GM18505 (cell line): ENCODE data around the gene JAK3.
"Not testable (repeated sequence)": the region's sequence is repeated elsewhere in the genome, so short reads cannot be mapped to it uniquely, and the experiment has no call there.

Source experiments
- ATAC-seq: cut with Tn5 transposase; IDR thresholded peaks from one replicate; pipeline ENCODE4 v1.9.1; 2021; ENCODE audit not compliant: unreplicated experiment
- POLR2A ChIP-seq: IDR thresholded peaks from 4 replicates; pipeline ENCODE4 v1.6.1; 2011; ENCODE audit warnings: borderline replicate concordance; ENCODE audit not compliant: insufficient read depth, insufficient read length; ENCODE audit errors: extremely low read depth

Gene JAK3

GRCh38 chr19:17796838-17797423 is 50.9 kb downstream of the JAK3 start:
- no peak for ATAC-seq
- TF ChIP-seq POLR2A: no peak

GRCh38 chr19:17796013-17796837 is 51.6 kb downstream of the JAK3 start:
- TF ChIP-seq POLR2A: no peak
- ATAC-seq: no peak

- no peak for ATAC-seq
- no peak for TF ChIP-seq POLR2A
Measured at GRCh38 chr19:17795495-17795856, 52.3 kb downstream of the JAK3 start.

- no peak for TF ChIP-seq POLR2A
- no peak for ATAC-seq
Measured at GRCh38 chr19:17794731-17795494, 52.9 kb downstream of the JAK3 start, which contains the start of gene B3GNT3. B3GNT3 (plus strand) TSS chr19:17795138; CDS start chr19:17807808, 12,670 bp downstream.

- no peak for ATAC-seq
- TF ChIP-seq POLR2A: no peak
Measured at GRCh38 chr19:17794412-17794730, 53.4 kb downstream of the JAK3 start.

GRCh38 chr19:17790059-17790780 is 57.6 kb downstream of the JAK3 start:
- no peak for TF ChIP-seq POLR2A
- ATAC-seq: no peak

GRCh38 chr19:17788632-17789031 is 59.1 kb downstream of the JAK3 start:
- no peak for ATAC-seq

GRCh38 chr19:17787274-17787913 is 60.4 kb downstream of the JAK3 start:
- ATAC-seq: no peak
- TF ChIP-seq POLR2A: no peak

More at GRCh38 chr19:17788632-17789031, 59.1 kb downstream of the JAK3 start:
- no peak for TF ChIP-seq POLR2A

- no peak for TF ChIP-seq POLR2A
- ATAC-seq: no peak
Measured at GRCh38 chr19:17784201-17785008, 63.4 kb downstream of the JAK3 start.

GRCh38 chr19:17783721-17784120 is 64.1 kb downstream of the JAK3 start:
- not testable (repeated sequence) for ATAC-seq

GRCh38 chr19:17780781-17781180 is 67.0 kb downstream of the JAK3 start:
- TF ChIP-seq POLR2A: no peak
- ATAC-seq: no peak

- no peak for ATAC-seq
- TF ChIP-seq POLR2A: no peak
Measured at GRCh38 chr19:17778968-17779929, 68.5 kb downstream of the JAK3 start.
